Motor neuron (in vitro differentiated cells): ENCODE results near the gene NPBWR2. TPM values are rescaled to one million over a fixed set of nuclear protein-coding genes. Genes with fewer than 3 reads are reported as not detected.

Source experiments
- ATAC-seq, 8 experiments: fragments of 200-7000 bp; cut with Tn5 transposase; replicated peaks in 6 of 8; 2 replicates each; pipeline ENCODE4 v1.8.0; 2021; ENCODE audit warnings: mild to moderate bottlenecking in 8 of 8, moderate library complexity in 8 of 8
- H3K27ac ChIP-seq, 2 donors: fragments of 250-450 bp; sonication (Bioruptor Pico); 2 replicates each; pipeline ENCODE4 v1.9.0; 2021; ENCODE audit warnings: antibody characterized with exemption in 2 of 2, mild to moderate bottlenecking in 2 of 2, moderate library complexity in 1 of 2
- H3K4me1 ChIP-seq, 2 donors: fragments of 250-450 bp; sonication (Bioruptor Pico); replicated peaks in 1 of 2; 2 replicates each; pipeline ENCODE4 v1.6.1; 2021; ENCODE audit warnings: antibody characterized with exemption in 2 of 2, mild to moderate bottlenecking in 2 of 2, moderate library complexity in 1 of 2
- H3K4me3 ChIP-seq, 5 donors: fragments of 250-450 bp; sonication (Bioruptor Pico); 2 replicates each; pipeline ENCODE4 v1.9.0; 2021; ENCODE audit warnings: antibody characterized with exemption in 5 of 5, mild to moderate bottlenecking in 5 of 5, moderate library complexity in 4 of 5
- WGBS, 10 experiments: fragments of 450-650 bp; shearing (Covaris generic); methylation state at CpG; one replicate each; pipeline ENCODE4 v1.0.0; 2022; 5-methylcytosine and 5-hydroxymethylcytosine counted together
- in situ Hi-C, 9 experiments: fragments of 400-800 bp; cut with MboI; loops; one replicate each; pipeline ENCODE4 v1.15.0; 2021; ENCODE audit warnings: low sequenced_read_pairs in 9 of 9, low pct_unique_long_range_greater_than_20kb in 2 of 9; ENCODE audit not compliant: unreplicated experiment in 9 of 9
- total RNA-seq, 8 experiments: library from RNA; unstranded; fragments of 300-600 nt; gene quantifications; 2 replicates each; pipeline versions ENCODE4 v1.2.3 to v1.2.4, GENCODE V29; 2022

Gene NPBWR2
- total RNA-seq, 8 experiments from 2014 or later, result 0.11 to 1.3 (median 0.48) TPM; not detected in 4

GRCh38 chr20:64073476-64074183 lies 33.7 kb downstream of the NPBWR2 start:
- Histone ChIP-seq H3K4me1 (peaks cover 3 to 7% of the 10 kb centered on the region in 2 donors), H3K4me3 (no peak overlapping the region), H3K27ac (no peak overlapping the region)
- in situ Hi-C loops, result no loop called here
- no peak for ATAC-seq
- WGBS, 10 experiments, result 40 to 90% (median 84%) methylated on average over 1 to 16 of the region's 37 CpGs; no CpG with 5 or more reads in 4 of the 10 experiments

DNA sequence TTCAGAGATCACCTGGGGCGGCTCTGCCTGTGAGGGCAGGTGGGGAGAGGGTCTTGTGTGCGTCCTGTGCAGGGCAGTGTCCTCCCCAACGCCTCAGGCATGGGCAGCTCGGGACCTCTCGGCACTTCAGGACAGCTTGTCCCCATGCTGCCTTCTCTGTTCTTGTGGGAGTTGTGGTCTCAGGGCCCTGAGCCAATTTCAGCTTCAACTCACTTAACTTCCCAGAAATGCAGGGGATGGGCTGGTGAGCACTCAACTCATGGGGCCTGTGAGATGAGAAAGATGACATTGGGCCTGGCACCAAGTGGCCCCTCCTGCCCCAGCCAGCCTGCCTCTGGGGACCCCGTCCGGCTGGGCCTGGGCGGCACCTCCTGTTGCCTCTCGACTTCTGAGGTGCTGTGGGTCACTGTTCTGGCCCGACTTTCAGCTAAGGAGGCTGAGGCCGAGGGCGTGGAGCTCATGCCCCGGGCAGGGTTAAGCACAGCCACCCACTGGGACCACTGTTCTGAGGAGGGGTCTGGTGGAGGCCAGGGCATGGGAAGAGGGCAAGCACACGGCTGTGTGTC lies 34.8 kb downstream of the NPBWR2 start:
- in situ Hi-C loops, result no loop called here
- Histone ChIP-seq H3K27ac (no peak overlapping the region), H3K4me1 (peaks cover 0 to 3% of the 10 kb centered on the region in 2 donors), H3K4me3 (no peak overlapping the region)
- 62 to 100% (median 95%) methylated on average over 1 to 4 of the region's 14 CpGs; no CpG with 5 or more reads in 5 of the 10 experiments for WGBS, 10 experiments
- ATAC-seq, result no peak

DNA sequence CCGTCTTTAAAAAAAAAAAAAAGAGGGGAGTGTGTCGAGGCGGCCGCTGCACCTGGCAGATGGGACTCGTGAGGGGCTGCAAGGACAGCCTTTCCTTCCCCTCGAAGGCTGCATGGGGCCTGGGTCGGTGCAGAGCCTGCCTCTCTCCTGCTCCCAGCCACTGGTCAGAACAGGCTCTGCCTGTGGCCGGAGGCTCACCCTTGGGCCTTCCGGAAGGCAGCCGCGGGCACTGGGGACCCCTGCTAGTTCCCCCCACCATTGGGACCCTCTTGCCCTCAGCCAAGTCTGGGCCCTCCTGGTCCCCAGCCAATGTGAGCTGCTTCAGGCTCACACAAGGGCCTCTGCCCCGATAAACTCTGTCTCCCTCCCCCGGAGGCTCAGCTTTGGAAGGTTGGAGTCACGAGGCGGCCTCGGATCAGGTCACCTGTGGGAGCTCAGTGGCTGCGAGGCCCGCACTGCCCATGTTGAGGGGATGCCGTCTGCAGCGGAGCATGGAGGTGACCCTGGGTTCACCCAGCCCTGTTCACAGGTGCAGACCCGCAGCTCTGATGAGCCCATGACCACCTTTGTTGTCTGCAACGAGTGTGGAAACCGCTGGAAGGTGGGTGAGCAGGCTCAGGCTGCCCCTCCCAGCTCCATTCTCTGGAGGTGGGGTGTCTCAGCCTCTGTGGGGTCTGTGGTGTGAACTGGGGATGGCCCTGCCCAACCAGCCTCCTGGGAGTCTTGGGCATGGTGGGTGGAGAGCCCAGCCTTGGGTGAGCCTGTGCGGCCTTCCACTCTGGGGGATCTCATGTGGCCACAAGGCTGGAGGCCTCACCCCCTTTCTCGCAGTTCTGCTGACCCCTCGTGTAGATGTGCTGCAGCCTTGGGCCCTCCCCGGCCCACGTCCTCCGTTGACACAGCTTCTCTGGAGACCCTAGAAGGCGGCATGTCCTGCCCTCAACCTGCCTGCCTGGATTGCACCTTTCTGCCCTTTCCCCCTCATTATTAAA lies 35.7 kb downstream of the NPBWR2 start:
- Histone ChIP-seq H3K4me3 (no peak overlapping the region), H3K4me1 (peaks cover 0 to 3% of the 10 kb centered on the region in 2 donors), H3K27ac (no peak overlapping the region)
- ATAC-seq, result no peak
- in situ Hi-C loops, result no loop called here
- whole genome bisulfite sequencing, 10 experiments, result 73 to 100% (median 96%) methylated on average over 1 to 5 of the region's 30 CpGs; no CpG with 5 or more reads in 5 of the 10 experiments

- ATAC-seq, result no peak
- Histone ChIP-seq H3K27ac (no peak overlapping the region), H3K4me1 (peaks cover 0 to 3% of the 10 kb centered on the region in 2 donors), H3K4me3 (no peak overlapping the region)
- WGBS, 10 experiments, result 82 to 100% (median 100%) methylated on average over 1 to 8 of the region's 31 CpGs; no CpG with 5 or more reads in 7 of the 10 experiments
- in situ Hi-C loops, result no loop called here
Measured at GRCh38 chr20:64070244-64070993, 36.9 kb downstream of the NPBWR2 start.

GRCh38 chr20:64069614-64070243 lies 37.6 kb downstream of the NPBWR2 start:
- H3K4me3 ChIP-seq, result no peak overlapping the region
- ATAC-seq, result peak in 7 of 8 experiments; percentile 11 to 72 (median 25)
- peaks cover 0 to 3% of the 10 kb centered on the region in 2 donors for H3K4me1 ChIP-seq
- in situ Hi-C loops, result no loop called here
- 35 to 80% methylated on average over 1 to 9 of the region's 14 CpGs; no CpG with 5 or more reads in 8 of the 10 experiments for WGBS, 10 experiments
- H3K27ac ChIP-seq, result no peak overlapping the region

DNA sequence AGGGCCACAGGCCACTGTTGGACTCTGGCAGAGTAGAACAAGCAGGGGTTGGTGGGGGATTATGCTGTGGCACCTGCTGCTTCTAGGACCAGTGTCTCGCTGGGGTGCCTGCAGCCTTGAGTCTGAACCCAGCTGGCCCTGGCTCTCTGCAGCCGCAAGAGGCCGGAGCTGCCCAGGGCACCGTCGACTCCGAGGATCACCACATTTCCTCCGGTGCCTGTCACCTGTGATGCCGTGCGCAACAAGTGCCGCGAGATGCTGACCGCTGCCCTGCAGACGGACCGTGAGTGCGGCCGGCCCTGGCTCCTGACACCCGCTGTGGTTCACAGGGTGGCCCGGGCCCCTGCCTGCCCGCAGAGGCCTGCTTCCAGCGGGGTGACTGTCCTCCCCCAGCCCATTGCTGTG lies 38.2 kb downstream of the NPBWR2 start:
- no peak overlapping the region for H3K27ac ChIP-seq
- in situ Hi-C loops, result no loop called here
- H3K4me3 ChIP-seq, result no peak overlapping the region
- no peak for ATAC-seq
- WGBS, 10 experiments, result 80 to 100% (median 86%) methylated on average over 1 to 9 of the region's 20 CpGs; no CpG with 5 or more reads in 6 of the 10 experiments
- peaks cover 4 to 7% of the 10 kb centered on the region in 2 donors for H3K4me1 ChIP-seq

DNA sequence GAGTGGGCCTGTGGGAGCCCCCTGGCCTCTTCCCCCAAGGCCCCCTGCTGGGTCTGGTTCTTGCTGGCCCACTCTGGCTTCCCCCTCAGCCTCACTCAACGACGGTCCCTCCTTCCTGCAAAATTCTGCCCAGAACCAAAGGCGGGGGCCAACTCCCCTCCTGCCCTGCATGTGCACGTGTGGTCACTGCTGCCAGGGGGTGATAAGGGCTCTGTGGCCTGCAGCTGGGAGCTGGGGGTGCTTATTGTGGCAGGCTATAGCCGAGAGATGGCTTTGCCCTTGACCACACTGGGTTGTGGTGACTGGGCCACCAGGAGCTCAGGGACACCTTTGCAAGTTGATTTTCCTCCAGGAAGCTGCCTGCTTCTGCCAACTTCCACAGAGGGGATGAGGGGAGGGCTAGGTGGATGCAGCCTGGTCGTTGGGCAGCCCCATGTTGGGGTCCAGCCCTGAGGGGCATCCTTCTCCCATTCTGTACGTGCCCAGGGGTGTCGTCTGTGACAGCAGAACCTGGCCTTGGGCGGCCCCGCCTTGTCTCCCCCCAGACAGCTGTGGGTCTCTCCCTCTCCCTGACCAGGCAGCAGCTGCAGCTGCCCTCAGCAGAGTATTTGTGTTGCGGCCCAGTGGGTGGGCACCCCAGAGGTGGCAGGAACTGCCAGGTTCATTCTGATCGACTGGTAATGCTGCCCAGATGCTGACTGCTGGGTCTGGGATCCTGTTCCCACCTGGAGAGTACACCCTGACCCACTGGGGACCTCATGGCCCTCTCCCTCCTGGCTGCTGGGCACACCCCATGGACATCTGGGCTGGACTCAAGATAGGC lies 38.8 kb downstream of the NPBWR2 start:
- no peak overlapping the region for H3K4me3 ChIP-seq
- 33 to 100% (median 71%) methylated on average over 1 to 2 of the region's 12 CpGs; no CpG with 5 or more reads in 6 of the 10 experiments for WGBS, 10 experiments

GRCh38 chr20:64067733-64068307 lies 39.5 kb downstream of the NPBWR2 start:
- in situ Hi-C loops, result no loop called here
- 67 to 80% methylated on average over 1 to 3 of the region's 12 CpGs; no CpG with 5 or more reads in 8 of the 10 experiments for WGBS, 10 experiments
- peaks cover 7 to 12% of the 10 kb centered on the region in 2 donors for H3K4me1 ChIP-seq
- no peak for ATAC-seq
- no peak overlapping the region for H3K27ac ChIP-seq
- no peak overlapping the region for H3K4me3 ChIP-seq

More for the DNA sequence above, 38.8 kb downstream of the NPBWR2 start:
- H3K4me1 ChIP-seq, result peaks cover 7 to 12% of the 10 kb centered on the region in 2 donors
- no peak overlapping the region for H3K27ac ChIP-seq
- in situ Hi-C loops, result no loop called here
- no peak for ATAC-seq

DNA sequence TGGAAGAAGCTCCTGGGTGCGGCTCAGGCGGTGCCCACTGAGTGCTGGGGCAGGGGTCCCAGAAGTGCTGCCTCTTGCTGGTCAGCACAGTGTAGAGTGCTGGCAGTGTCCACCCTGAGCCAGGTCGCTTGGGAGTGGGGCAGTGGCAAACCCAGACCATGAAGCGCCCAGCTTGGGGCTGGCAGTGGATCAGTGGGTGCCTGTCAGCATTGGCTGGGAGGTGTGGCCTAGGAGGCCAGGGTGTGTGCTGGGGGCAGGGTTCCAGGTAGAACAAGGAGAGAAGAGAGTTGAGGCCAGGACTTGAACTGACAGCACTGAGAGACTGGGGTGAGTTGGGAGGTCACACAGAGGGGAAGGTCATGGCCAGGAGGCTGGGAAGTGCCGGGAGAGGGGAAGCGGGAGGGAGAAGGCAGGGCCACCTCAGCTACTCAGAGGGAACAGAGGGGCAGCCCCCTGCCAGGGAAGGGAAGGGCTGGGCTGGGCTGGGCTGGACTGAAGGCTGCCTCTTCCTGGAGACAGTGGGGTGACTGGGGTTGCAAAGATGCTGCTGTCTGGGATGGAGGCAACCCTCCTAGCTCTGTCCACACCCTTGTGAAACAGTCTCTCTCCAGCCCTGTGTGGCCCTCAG lies 40.2 kb downstream of the NPBWR2 start:
- Histone ChIP-seq H3K4me1 (peaks cover 12 to 18% of the 10 kb centered on the region in 2 donors), H3K4me3 (no peak overlapping the region), H3K27ac (no peak overlapping the region)
- WGBS, 10 experiments, result 60 to 86% (median 81%) methylated on average over 1 to 3 of the region's 6 CpGs; no CpG with 5 or more reads in 7 of the 10 experiments
- ATAC-seq, result no peak
- in situ Hi-C loops, result no loop called here

DNA sequence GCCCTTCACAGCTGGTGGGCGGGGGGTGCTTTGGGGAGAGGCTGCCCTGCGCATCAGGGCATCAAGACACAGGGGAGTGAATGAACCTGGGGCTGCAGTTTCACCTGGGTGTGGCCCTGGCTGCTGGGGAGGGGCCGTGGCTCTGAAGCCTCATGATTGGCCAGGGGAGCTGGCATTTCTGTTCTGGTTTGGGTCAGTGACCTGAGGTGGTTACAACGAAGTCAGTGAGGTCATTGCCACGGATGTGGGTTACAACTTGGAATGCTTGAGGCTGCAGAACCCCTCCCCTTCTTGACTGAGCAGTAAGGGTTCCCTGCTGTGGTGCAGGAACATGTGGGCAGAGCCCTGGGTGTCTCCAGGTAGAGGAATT lies 41.4 kb downstream of the NPBWR2 start:
- ATAC-seq, result no peak
- Histone ChIP-seq H3K4me3 (no peak overlapping the region), H3K27ac (no peak overlapping the region), H3K4me1 (peaks cover 14 to 19% of the 10 kb centered on the region in 2 donors)
- WGBS, 10 experiments, result 0 to 40% (median 18%) methylated on average over 1 to 2 of the region's 5 CpGs; no CpG with 5 or more reads in 6 of the 10 experiments
- in situ Hi-C loops, result no loop called here
